ENCODE data around the gene POLDIP3. TPM values are rescaled to one million over a fixed set of nuclear protein-coding genes. Genes with fewer than 3 reads are reported as not detected.
"Not testable (repeated sequence)": the region's sequence is repeated elsewhere in the genome, so short reads cannot be mapped to it uniquely, and the experiment has no call there.

POLDIP3 gene
- total and polyA plus RNA-seq, 5 donors = 20.8 to 44.7 (median 35.5) TPM

- ATAC-seq (peak; percentile 91), DNase-seq (peak; percentile 84 to 93 (median 92))
- 5% methylated on average over 64 of the region's 64 CpGs for WGBS
- peak overlapping the region; percentile 17 for H3K27ac ChIP-seq (ENCODE audit: low read length)
- H3K4me3 ChIP-seq (ENCODE audit: low read length) = peak overlapping the region; percentile 75
- intact Hi-C loops (cut with DNase I) = no loop called here
- H3K9me3 ChIP-seq (ENCODE audit: control insufficient read depth, low read length) = no peaks in the 10 kb centered on the region
- no peaks in the 10 kb centered on the region for H3K27me3 ChIP-seq (ENCODE audit: control insufficient read depth, insufficient read depth)
- peaks cover 3% of the 10 kb centered on the region for H3K4me1 ChIP-seq (ENCODE audit: control insufficient read depth, insufficient read depth, low read length)
These were observed 32.6 kb downstream of the POLDIP3 start for GRCh38 chr22:42581762-42582716.

GRCh38 chr22:42581194-42581761, 33.4 kb downstream of the POLDIP3 start:
- ATAC-seq (peak in 1 of 2 donors; percentile 2), DNase-seq (peak in 1 of 3 donors; percentile 13)
- H3K4me3 ChIP-seq (ENCODE audit: low read length) = peak overlapping the region; percentile 75
- H3K9me3 ChIP-seq (ENCODE audit: control insufficient read depth, low read length); H3K27ac ChIP-seq (ENCODE audit: low read length); intact Hi-C loops (cut with DNase I); H3K27me3 ChIP-seq (ENCODE audit: control insufficient read depth, insufficient read depth); H3K4me1 ChIP-seq (ENCODE audit: control insufficient read depth, insufficient read depth, low read length): not testable (repeated sequence)
- WGBS = under 1% methylated on average over 12 of the region's 22 CpGs

GRCh38 chr22:42580040-42580439, 34.6 kb downstream of the POLDIP3 start:
- intact Hi-C loops (cut with DNase I); H3K27ac ChIP-seq (ENCODE audit: low read length); DNase-seq; H3K27me3 ChIP-seq (ENCODE audit: control insufficient read depth, insufficient read depth); H3K9me3 ChIP-seq (ENCODE audit: control insufficient read depth, low read length); H3K4me3 ChIP-seq (ENCODE audit: low read length); ATAC-seq; H3K4me1 ChIP-seq (ENCODE audit: control insufficient read depth, insufficient read depth, low read length): not testable (repeated sequence)
- WGBS = 74% methylated on average over 3 of the region's 4 CpGs

- H3K27ac ChIP-seq (ENCODE audit: low read length) = no peak overlapping the region
- no peak overlapping the region for H3K4me3 ChIP-seq (ENCODE audit: low read length)
- H3K9me3 ChIP-seq (ENCODE audit: control insufficient read depth, low read length) = no peaks in the 10 kb centered on the region
- ATAC-seq (no peak), DNase-seq (no peak)
- 85% methylated on average over 15 of the region's 15 CpGs for WGBS
- H3K4me1 ChIP-seq (ENCODE audit: control insufficient read depth, insufficient read depth, low read length) = peaks cover 3% of the 10 kb centered on the region
- intact Hi-C loops (cut with DNase I) = no loop called here
- H3K27me3 ChIP-seq (ENCODE audit: control insufficient read depth, insufficient read depth) = no peaks in the 10 kb centered on the region
These were observed 37.0 kb downstream of the POLDIP3 start for GRCh38 chr22:42577623-42578240.

- not testable (repeated sequence) for H3K4me3 ChIP-seq (ENCODE audit: low read length); ATAC-seq; H3K9me3 ChIP-seq (ENCODE audit: control insufficient read depth, low read length)
These were observed 37.5 kb downstream of the POLDIP3 start for GRCh38 chr22:42577141-42577540.

GRCh38 chr22:42575996-42576574, 38.6 kb downstream of the POLDIP3 start:
- H3K4me3 ChIP-seq (ENCODE audit: low read length); H3K27me3 ChIP-seq (ENCODE audit: control insufficient read depth, insufficient read depth); H3K27ac ChIP-seq (ENCODE audit: low read length); intact Hi-C loops (cut with DNase I); H3K4me1 ChIP-seq (ENCODE audit: control insufficient read depth, insufficient read depth, low read length); H3K9me3 ChIP-seq (ENCODE audit: control insufficient read depth, low read length); DNase-seq: not testable (repeated sequence)
- 95% methylated on average over 26 of the region's 30 CpGs for WGBS
- ATAC-seq = peak in 1 of 2 donors; percentile 6

More at GRCh38 chr22:42577141-42577540, 37.5 kb downstream of the POLDIP3 start:
- H3K27me3 ChIP-seq (ENCODE audit: control insufficient read depth, insufficient read depth); H3K4me1 ChIP-seq (ENCODE audit: control insufficient read depth, insufficient read depth, low read length); DNase-seq; intact Hi-C loops (cut with DNase I); H3K27ac ChIP-seq (ENCODE audit: low read length): not testable (repeated sequence)
- WGBS = 91% methylated on average over 8 of the region's 9 CpGs

GRCh38 chr22:42574468-42574867, 40.2 kb downstream of the POLDIP3 start:
- intact Hi-C loops (cut with DNase I); ATAC-seq; H3K27ac ChIP-seq (ENCODE audit: low read length); H3K27me3 ChIP-seq (ENCODE audit: control insufficient read depth, insufficient read depth); H3K9me3 ChIP-seq (ENCODE audit: control insufficient read depth, low read length); DNase-seq; H3K4me3 ChIP-seq (ENCODE audit: low read length); H3K4me1 ChIP-seq (ENCODE audit: control insufficient read depth, insufficient read depth, low read length): not testable (repeated sequence)
- 88% methylated on average over 21 of the region's 21 CpGs for WGBS

- H3K27ac ChIP-seq (ENCODE audit: low read length); intact Hi-C loops (cut with DNase I); H3K9me3 ChIP-seq (ENCODE audit: control insufficient read depth, low read length); DNase-seq; H3K4me1 ChIP-seq (ENCODE audit: control insufficient read depth, insufficient read depth, low read length); H3K27me3 ChIP-seq (ENCODE audit: control insufficient read depth, insufficient read depth); H3K4me3 ChIP-seq (ENCODE audit: low read length): not testable (repeated sequence)
- peak; percentile 10 to 26 for ATAC-seq
- WGBS = 69% methylated on average over 1 of the region's 1 CpG
These were observed 40.6 kb downstream of the POLDIP3 start for GRCh38 chr22:42574046-42574445.

GRCh38 chr22:42571068-42571467, 43.6 kb downstream of the POLDIP3 start:
- H3K4me3 ChIP-seq (ENCODE audit: low read length); ATAC-seq; H3K27me3 ChIP-seq (ENCODE audit: control insufficient read depth, insufficient read depth); H3K27ac ChIP-seq (ENCODE audit: low read length); DNase-seq; H3K4me1 ChIP-seq (ENCODE audit: control insufficient read depth, insufficient read depth, low read length); H3K9me3 ChIP-seq (ENCODE audit: control insufficient read depth, low read length); intact Hi-C loops (cut with DNase I): not testable (repeated sequence)
- 87% methylated on average over 12 of the region's 12 CpGs for WGBS

GRCh38 chr22:42570580-42570979, 44.1 kb downstream of the POLDIP3 start:
- intact Hi-C loops (cut with DNase I); DNase-seq: not testable (repeated sequence)
- 71% methylated on average over 9 of the region's 9 CpGs for WGBS

More at GRCh38 chr22:42570580-42570979, 44.1 kb downstream of the POLDIP3 start:
- H3K4me3 ChIP-seq (ENCODE audit: low read length); H3K27me3 ChIP-seq (ENCODE audit: control insufficient read depth, insufficient read depth); H3K9me3 ChIP-seq (ENCODE audit: control insufficient read depth, low read length); ATAC-seq; H3K27ac ChIP-seq (ENCODE audit: low read length); H3K4me1 ChIP-seq (ENCODE audit: control insufficient read depth, insufficient read depth, low read length): not testable (repeated sequence)

Data from right cardiac atrium (tissue), 5 donors.